BJ (cell line): ENCODE measurements around the gene ZNF3. TPM values are rescaled to one million over a fixed set of nuclear protein-coding genes. Genes with fewer than 3 reads are reported as not detected.

Experiments
- CTCF ChIA-PET: fragments of 350-600 bp; formaldehyde crosslinking; extraction: SDS; loops from one replicate; lab custom pipeline; 2021; ENCODE audit warnings: antibody characterized with exemption, inconsistent platforms; lab: Yijun Ruan, JAX
- POLR2A ChIA-PET: fragments of 300-600 bp; sonication (Branson Sonifier 250); formaldehyde crosslinking; extraction: SDS; loops from one replicate; lab custom pipeline; 2021; ENCODE audit warnings: antibody characterized with exemption; lab: Charles Lee
- DNase-seq: peaks from one replicate; pipeline ENCODE4 v3.0.0-alpha.2; 2011; ENCODE audit warnings: low read depth
- H3K27me3 ChIP-seq: 2 replicates; pipeline ENCODE4 v1.6.0; 2011; ENCODE audit warnings: low read length; ENCODE audit not compliant: control insufficient read depth, insufficient read depth
- H3K36me3 ChIP-seq: 2 replicates; pipeline ENCODE4 v1.5.1; 2011; ENCODE audit warnings: low read length; ENCODE audit not compliant: control insufficient read depth, insufficient read depth
- H3K4me3 ChIP-seq: 2 replicates; pipeline ENCODE4 v1.5.1; 2011; ENCODE audit warnings: low read depth, mild to moderate bottlenecking, control low read depth, low read length
- CTCF ChIP-seq: IDR thresholded peaks from 2 replicates; pipeline ENCODE4 v1.5.1; 2011; ENCODE audit warnings: low read depth, mild to moderate bottlenecking, control low read depth, inconsistent platforms, low read length, moderate library complexity; ENCODE audit not compliant: insufficient read depth
- polyA plus RNA-seq: library from polyadenylated mRNA; depleted of rRNA; stranded (reverse); fragments of >200 nt; gene quantifications from 2 replicates; pipeline ENCODE4 v1.2.3, GENCODE V29; 2011

ZNF3 gene
- polyA plus RNA-seq, 1 experiment = 17.4 TPM

- H3K4me3 ChIP-seq = no peak overlapping the region
- ChIA-PET POLR2A (no interaction called here), CTCF (interaction anchor here (1.0 kb wide), 1 partner anchor 81 kb away, joined by 4 read pairs; no protein-coding TSS in a partner anchor)
- TF ChIP-seq CTCF = no peak
- H3K36me3 ChIP-seq = peaks cover 60% of the 10 kb centered on the region
- H3K27me3 ChIP-seq = no peaks in the 10 kb centered on the region
- no peak for DNase-seq
Observed at GRCh38 chr7:100074841-100075240, 6.7 kb downstream of the ZNF3 start.

- no peak overlapping the region for H3K4me3 ChIP-seq
- no peak for DNase-seq
- CTCF ChIA-PET = no interaction called here
- peaks cover 58% of the 10 kb centered on the region for H3K36me3 ChIP-seq
- POLR2A ChIA-PET = no interaction called here
- no peaks in the 10 kb centered on the region for H3K27me3 ChIP-seq
- no peak for TF ChIP-seq CTCF
Observed at GRCh38 chr7:100072462-100072861, 9.1 kb downstream of the ZNF3 start.

DNA sequence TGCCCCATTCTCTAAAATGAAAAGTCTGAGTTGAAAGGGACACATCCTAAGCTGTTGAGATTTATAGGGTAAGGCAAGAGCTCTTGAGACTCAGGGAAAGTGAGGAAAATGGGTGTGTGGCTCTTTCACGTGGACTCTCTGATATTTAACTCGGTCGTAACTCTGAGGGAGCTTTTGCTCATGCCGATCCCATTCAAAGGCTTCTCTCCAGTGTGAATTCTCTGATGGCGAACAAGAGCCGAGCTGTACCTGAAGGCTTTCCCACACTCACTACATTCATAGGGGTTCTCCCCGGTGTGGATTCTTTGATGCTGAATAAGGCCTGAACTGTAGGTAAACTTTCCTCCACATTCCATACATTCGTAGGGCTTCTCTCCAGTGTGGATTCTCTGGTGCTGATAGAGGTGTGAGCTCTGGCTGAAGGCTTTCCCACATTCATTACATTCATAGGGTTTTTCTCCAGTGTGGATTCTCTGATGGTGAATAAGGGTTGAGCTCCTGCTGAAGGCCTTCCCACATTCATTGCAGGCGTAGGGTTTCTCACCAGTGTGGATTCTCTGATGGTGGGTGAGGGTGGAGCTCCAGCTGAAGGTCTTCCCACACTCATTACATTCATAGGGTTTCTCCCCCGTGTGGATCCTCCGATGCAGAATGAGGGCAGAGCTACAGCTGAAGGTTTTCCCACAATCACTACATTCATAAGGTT, 10.4 kb downstream of the ZNF3 start:
- CTCF ChIA-PET = interaction anchor here (0.8 to 1.3 kb wide), 2 partner anchors 11 to 81 kb away, joined by 3 to 4 read pairs; no protein-coding TSS in a partner anchor
- POLR2A ChIA-PET = no interaction called here
- TF ChIP-seq CTCF = no peak
- Histone ChIP-seq H3K27me3 (no peaks in the 10 kb centered on the region), H3K4me3 (no peak overlapping the region), H3K36me3 (peaks cover 50% of the 10 kb centered on the region)
- no peak for DNase-seq

GRCh38 chr7:100069991-100070390, 11.5 kb downstream of the ZNF3 start:
- Histone ChIP-seq H3K4me3 (no peak overlapping the region), H3K27me3 (no peaks in the 10 kb centered on the region), H3K36me3 (peaks cover 43% of the 10 kb centered on the region)
- POLR2A ChIA-PET = no interaction called here
- no peak for TF ChIP-seq CTCF
- no peak for DNase-seq
- CTCF ChIA-PET = interaction anchor here (0.8 kb wide), 1 partner anchor 11 kb away, joined by 3 read pairs; no protein-coding TSS in a partner anchor

DNA sequence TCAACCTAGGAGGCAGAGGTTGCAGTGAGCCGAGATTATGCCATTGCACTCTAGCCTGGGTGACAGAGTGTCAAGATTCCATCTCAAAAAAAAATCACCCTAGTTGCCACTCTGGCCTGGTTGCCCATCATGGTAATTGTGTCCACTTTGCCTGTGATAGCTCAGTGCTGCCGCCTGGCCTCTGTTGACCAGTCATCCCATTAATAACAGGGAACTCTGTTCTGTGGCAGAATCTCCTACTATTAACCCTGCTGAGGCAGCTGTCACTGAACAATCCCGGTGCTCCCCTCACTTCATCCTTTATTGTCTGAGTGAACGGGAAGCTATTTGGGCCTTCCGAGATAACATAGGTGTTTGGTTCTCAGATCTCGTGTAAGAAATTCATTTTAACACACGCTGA, 14.6 kb downstream of the ZNF3 start:
- no peaks in the 10 kb centered on the region for H3K27me3 ChIP-seq
- POLR2A ChIA-PET = no interaction called here
- H3K36me3 ChIP-seq = peaks cover 27% of the 10 kb centered on the region
- TF ChIP-seq CTCF = no peak
- no peak overlapping the region for H3K4me3 ChIP-seq
- no peak for DNase-seq
- CTCF ChIA-PET = interaction anchor here (1.1 kb wide), 2 partner anchors 11 to 14 kb away, joined by 3 to 5 read pairs; no protein-coding TSS in a partner anchor
